Mononuclear cell (primary cell): ENCODE data around the gene PNKD. TPM values are rescaled to one million over a fixed set of nuclear protein-coding genes. Genes with fewer than 3 reads are reported as not detected.
A peak's percentile ranks its signal among the peaks of the same experiment; 100 is the strongest.
"Not testable (repeated sequence)": the region's sequence is repeated elsewhere in the genome, so short reads cannot be mapped to it uniquely, and the experiment has no call there.

Experiments used
- H3K27me3 ChIP-seq: 2 replicates; pipeline ENCODE4 v1.6.0; 2011; ENCODE audit warnings: low read length, control low read depth; ENCODE audit not compliant: insufficient read depth
- H3K4me1 ChIP-seq: 2 replicates; pipeline ENCODE4 v1.5.1; 2011; ENCODE audit warnings: mild to moderate bottlenecking, low read length, control low read depth; ENCODE audit not compliant: insufficient read depth
- H3K4me3 ChIP-seq: 2 replicates; pipeline ENCODE4 v1.5.1; 2011; ENCODE audit warnings: mild to moderate bottlenecking, low read length, moderate library complexity
- H3K9me3 ChIP-seq: 2 replicates; pipeline ENCODE4 v1.5.1; 2011; ENCODE audit warnings: low read depth, mild to moderate bottlenecking, control low read depth, low read length
- total RNA-seq: library from RNA; depleted of rRNA; stranded (reverse); fragments of >200 nt; gene quantifications from one replicate; pipeline ENCODE4 v1.2.3, GENCODE V29; 2012

The PNKD gene
- total RNA-seq, 1 donor = 14.2 TPM

- H3K9me3 ChIP-seq = no peaks in the 10 kb centered on the region
- no peaks in the 10 kb centered on the region for H3K27me3 ChIP-seq
- H3K4me1 ChIP-seq = peaks cover 67% of the 10 kb centered on the region
- H3K4me3 ChIP-seq = no peak overlapping the region
Observed at GRCh38 chr2:218262631-218263586, 7.4 kb upstream of the PNKD start.

GRCh38 chr2:218263817-218264641 is 6.3 kb upstream of the PNKD start:
- no peaks in the 10 kb centered on the region for H3K27me3 ChIP-seq
- no peaks in the 10 kb centered on the region for H3K9me3 ChIP-seq
- no peak overlapping the region for H3K4me3 ChIP-seq
- peaks cover 64% of the 10 kb centered on the region for H3K4me1 ChIP-seq

DNA sequence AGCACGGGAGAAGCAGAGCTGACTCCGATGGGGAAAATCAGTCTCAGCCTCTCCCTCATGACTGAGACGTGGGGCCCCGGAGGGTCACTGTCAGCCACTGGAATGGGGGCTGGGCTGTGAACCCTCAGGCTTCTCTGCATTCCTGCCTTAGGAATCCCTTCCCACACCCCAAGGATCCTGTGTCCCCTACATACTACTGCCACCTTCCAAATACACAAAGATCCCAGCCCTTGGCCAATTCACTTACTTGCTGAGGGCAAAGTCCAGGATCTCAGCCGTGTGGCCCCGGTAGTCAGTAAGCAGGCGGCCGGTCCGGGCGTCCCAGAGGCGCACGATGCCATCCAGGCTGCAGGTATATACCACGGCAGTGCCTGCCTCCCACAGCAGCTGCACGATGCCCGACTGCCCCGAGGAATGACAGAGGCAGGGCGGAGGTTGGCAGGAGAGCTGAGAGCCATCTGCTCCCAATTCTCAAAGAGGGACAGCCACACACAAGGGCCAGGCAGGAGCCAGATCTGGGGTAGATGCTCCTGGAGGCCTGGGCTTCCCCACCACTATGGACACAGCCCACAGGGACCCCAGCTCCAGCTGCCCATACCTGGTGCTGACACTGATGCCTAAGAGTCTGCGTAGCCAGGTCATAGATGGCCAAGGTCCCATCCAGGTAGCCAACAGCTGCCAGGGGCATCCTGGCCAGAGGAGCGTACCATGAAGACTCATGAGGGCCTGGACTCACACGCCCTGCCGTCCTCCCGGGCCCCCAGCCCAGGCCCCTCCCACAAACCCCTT is 5.4 kb upstream of the PNKD start:
- H3K4me3 ChIP-seq = no peak overlapping the region
- no peaks in the 10 kb centered on the region for H3K27me3 ChIP-seq
- peaks cover 61% of the 10 kb centered on the region for H3K4me1 ChIP-seq
- H3K9me3 ChIP-seq = no peaks in the 10 kb centered on the region

DNA sequence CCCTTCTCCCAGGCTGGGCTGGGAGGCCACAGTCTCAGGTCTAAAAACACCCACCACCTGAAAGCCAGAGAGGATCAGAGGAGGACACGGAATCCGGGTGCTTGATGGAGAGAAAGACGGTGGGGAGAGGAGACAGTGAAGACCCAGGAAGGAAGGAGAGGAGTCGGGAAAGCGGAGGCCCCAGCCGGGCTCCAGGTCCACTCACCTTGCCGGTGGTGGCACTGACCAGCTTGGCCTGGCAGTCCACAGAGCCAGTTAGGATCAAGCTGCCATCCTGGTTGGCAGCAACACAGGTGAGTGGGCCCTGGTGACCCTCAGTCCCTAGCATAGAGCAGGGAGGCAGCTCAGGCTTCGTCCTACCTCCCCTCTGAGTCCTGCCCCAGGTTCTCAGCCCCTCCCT is 4.7 kb upstream of the PNKD start:
- no peaks in the 10 kb centered on the region for H3K9me3 ChIP-seq
- peaks cover 56% of the 10 kb centered on the region for H3K4me1 ChIP-seq
- H3K4me3 ChIP-seq = no peak overlapping the region
- H3K27me3 ChIP-seq = no peaks in the 10 kb centered on the region

DNA sequence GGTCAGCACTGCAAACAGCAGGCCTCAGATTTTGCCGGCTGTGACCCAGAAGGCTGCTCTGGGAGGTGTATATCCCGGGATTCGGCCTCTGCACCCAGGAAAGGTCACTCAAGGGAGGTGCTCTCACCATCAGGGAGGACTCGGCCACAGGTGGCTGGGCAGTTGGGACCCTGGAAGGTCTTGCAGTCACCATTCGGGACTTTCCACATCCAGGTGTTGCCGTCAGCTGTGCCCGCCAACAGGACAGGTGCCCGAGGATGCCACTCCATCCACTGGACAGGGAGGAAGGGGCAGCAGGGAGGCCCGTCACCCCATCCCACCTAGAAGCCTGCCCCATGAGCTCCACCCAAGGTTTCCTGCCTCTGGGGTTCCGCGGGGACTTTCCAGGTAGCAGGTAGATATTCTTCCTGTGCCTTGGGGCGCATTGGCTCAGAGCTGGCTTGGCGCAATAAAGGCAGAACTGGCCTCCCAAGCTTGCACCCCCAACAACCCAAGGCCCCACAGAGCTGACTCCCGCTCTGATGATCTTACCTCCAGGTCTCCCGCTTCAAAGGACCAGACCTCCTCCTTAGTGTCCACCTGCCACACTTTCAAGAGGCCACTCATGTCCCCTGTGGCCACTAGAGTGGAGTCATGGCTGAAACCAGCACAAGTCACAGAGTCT is 3.9 kb upstream of the PNKD start:
- H3K4me3 ChIP-seq = no peak overlapping the region
- peaks cover 56% of the 10 kb centered on the region for H3K4me1 ChIP-seq
- no peaks in the 10 kb centered on the region for H3K9me3 ChIP-seq
- no peaks in the 10 kb centered on the region for H3K27me3 ChIP-seq

GRCh38 chr2:218267259-218267658 is 3.1 kb upstream of the PNKD start:
- H3K4me1 ChIP-seq = peaks cover 56% of the 10 kb centered on the region
- H3K27me3 ChIP-seq = no peaks in the 10 kb centered on the region
- H3K4me3 ChIP-seq = no peak overlapping the region
- H3K9me3 ChIP-seq = no peaks in the 10 kb centered on the region

DNA sequence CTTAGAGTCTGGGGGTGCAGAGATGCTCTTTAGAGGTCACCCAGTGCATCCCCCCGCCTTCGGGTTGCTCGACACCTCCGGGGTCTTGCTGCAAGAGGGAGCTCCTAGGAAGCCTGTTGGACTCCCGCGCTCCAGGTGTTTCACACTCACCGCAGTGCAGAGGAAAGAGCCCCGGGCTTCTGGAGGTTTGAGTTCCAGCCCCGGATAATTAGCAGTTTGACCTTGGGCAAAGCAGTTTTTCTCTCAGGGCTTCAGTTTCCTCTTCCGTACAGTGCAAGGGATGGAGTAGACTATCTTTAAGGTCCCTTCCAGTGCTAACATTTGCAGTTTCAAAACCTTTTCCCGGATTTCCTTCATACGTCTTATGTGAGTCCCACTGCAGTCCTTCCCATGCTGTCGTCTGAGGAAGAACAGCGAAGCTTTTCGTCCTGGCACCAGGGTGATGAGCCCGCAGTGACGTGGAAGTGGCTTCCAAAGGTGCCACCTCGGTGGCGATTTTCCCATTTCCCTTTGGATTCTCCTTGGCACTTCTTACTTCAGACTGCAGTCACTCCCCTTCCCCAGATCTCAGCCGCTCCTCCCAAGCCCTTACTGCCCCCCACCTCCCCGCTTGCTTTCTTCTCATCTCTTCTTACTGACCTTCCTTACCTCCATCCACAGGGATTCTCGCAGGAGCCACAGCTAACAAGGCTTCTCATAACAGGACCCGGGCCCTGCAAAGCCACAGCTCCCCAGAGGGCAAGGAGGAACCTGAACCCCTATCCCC is 585 bp downstream of the PNKD start:
- Histone ChIP-seq H3K4me1 (peaks cover 43% of the 10 kb centered on the region), H3K9me3 (no peaks in the 10 kb centered on the region), H3K27me3 (no peaks in the 10 kb centered on the region), H3K4me3 (peak overlapping the region; percentile 93)

GRCh38 chr2:218271487-218271797 is 1.1 kb downstream of the PNKD start:
- Histone ChIP-seq H3K4me1 (peaks cover 43% of the 10 kb centered on the region), H3K4me3 (no peak overlapping the region), H3K9me3 (no peaks in the 10 kb centered on the region), H3K27me3 (no peaks in the 10 kb centered on the region)

- Histone ChIP-seq H3K27me3 (no peaks in the 10 kb centered on the region), H3K9me3 (no peaks in the 10 kb centered on the region), H3K4me1 (peaks cover 43% of the 10 kb centered on the region), H3K4me3 (no peak overlapping the region)
Observed at GRCh38 chr2:218271865-218272530, 1.7 kb downstream of the PNKD start.

GRCh38 chr2:218272531-218273212 is 2.4 kb downstream of the PNKD start:
- H3K27me3 ChIP-seq = no peaks in the 10 kb centered on the region
- peaks cover 43% of the 10 kb centered on the region for H3K4me1 ChIP-seq
- H3K4me3 ChIP-seq = no peak overlapping the region
- H3K9me3 ChIP-seq = no peaks in the 10 kb centered on the region

GRCh38 chr2:218273214-218273907 is 3.0 kb downstream of the PNKD start:
- H3K27me3 ChIP-seq, H3K9me3 ChIP-seq, H3K4me3 ChIP-seq: not testable (repeated sequence)
- peaks cover 40% of the 10 kb centered on the region for H3K4me1 ChIP-seq

- no peak overlapping the region for H3K4me3 ChIP-seq
- no peaks in the 10 kb centered on the region for H3K9me3 ChIP-seq
- peaks cover 36% of the 10 kb centered on the region for H3K4me1 ChIP-seq
- H3K27me3 ChIP-seq = no peaks in the 10 kb centered on the region
Observed at GRCh38 chr2:218273908-218274249, 3.6 kb downstream of the PNKD start.

- H3K9me3 ChIP-seq = no peaks in the 10 kb centered on the region
- H3K27me3 ChIP-seq = no peaks in the 10 kb centered on the region
- no peak overlapping the region for H3K4me3 ChIP-seq
- H3K4me1 ChIP-seq = peaks cover 29% of the 10 kb centered on the region
Observed at GRCh38 chr2:218274586-218274985, 4.3 kb downstream of the PNKD start.
